Measurements from ENCODE around the gene LGR6.

DNA sequence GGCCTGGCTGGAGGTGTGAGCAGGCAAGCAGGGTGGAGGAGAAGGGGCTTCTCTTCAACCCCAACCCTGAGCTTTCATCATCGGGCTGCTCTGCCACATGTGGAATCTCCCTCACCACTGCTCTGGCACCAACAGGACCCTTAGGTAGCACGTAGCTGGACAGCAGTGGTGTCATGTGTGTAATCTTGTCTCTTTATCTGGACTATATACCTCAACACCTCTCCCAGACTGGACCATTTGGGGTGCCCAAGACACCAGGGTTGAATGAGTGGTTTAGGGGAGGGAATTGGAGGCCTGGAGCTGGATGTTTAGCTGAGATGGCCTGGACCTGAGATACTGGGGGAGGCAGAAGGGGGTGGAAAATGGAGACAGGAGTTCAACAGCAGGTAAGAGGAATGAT is 85.2 kb downstream of the LGR6 start:
- TF ChIP-seq, protein P1, sequence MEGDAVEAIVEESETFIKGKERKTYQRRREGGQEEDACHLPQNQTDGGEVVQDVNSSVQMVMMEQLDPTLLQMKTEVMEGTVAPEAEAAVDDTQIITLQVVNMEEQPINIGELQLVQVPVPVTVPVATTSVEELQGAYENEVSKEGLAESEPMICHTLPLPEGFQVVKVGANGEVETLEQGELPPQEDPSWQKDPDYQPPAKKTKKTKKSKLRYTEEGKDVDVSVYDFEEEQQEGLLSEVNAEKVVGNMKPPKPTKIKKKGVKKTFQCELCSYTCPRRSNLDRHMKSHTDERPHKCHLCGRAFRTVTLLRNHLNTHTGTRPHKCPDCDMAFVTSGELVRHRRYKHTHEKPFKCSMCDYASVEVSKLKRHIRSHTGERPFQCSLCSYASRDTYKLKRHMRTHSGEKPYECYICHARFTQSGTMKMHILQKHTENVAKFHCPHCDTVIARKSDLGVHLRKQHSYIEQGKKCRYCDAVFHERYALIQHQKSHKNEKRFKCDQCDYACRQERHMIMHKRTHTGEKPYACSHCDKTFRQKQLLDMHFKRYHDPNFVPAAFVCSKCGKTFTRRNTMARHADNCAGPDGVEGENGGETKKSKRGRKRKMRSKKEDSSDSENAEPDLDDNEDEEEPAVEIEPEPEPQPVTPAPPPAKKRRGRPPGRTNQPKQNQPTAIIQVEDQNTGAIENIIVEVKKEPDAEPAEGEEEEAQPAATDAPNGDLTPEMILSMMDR (IDR thresholded peaks at IDR 0.05; ENCODE audit: low read length): no peak
- no peak for TF ChIP-seq EZH2 (IDR thresholded peaks at IDR 0.05; ENCODE audit: borderline replicate concordance, low read length)

Data from OCI-LY1 (cell line).